Measurements from ENCODE around the gene MAEA.
"Not testable (repeated sequence)": the region's sequence is repeated elsewhere in the genome, so short reads cannot be mapped to it uniquely, and the experiment has no call there.

MAEA gene

GRCh38 chr4:1371176-1372165 is 81.8 kb downstream of the MAEA start:
- no peaks in the 10 kb centered on the region for H3K4me1 ChIP-seq (ENCODE audit: insufficient read depth, low read length)
- peaks cover 5% of the 10 kb centered on the region; the same call in 1 of the 2 replicates for H4K20me1 ChIP-seq (ENCODE audit: insufficient read depth, low read length)
- TF ChIP-seq CTCF (IDR thresholded peaks at IDR 0.05; ENCODE audit: borderline replicate concordance, extremely low read depth, low read length, poor library complexity, severe bottlenecking) (no peak), EZH2 (IDR thresholded peaks at IDR 0.05; ENCODE audit: borderline replicate concordance, low read depth, low read length, severe bottlenecking) (no peak)
- ATAC-seq (ENCODE audit: insufficient read depth, low read depth) (no peak), DNase-seq (no peak)
- no peaks in the 10 kb centered on the region for H3K79me2 ChIP-seq (ENCODE audit: insufficient read depth, low read length)
- no peak overlapping the region for H3K4me2 ChIP-seq (ENCODE audit: insufficient read depth, low read length)
- H3K36me3 ChIP-seq (ENCODE audit: insufficient read depth, low read length) = peaks cover 26% of the 10 kb centered on the region
- no peak overlapping the region for H3K27ac ChIP-seq (ENCODE audit: low read length)
- no peak overlapping the region for H2AFZ ChIP-seq (ENCODE audit: low read depth, low read length)
- no peak overlapping the region for H3K4me3 ChIP-seq (ENCODE audit: low read depth in 1 of 2, low read length in 2 of 2)
- H3K27me3 ChIP-seq (ENCODE audit: insufficient read depth, low read length, poor library complexity) = no peaks in the 10 kb centered on the region
- H3K9ac ChIP-seq (ENCODE audit: low read depth, low read length) = no peak overlapping the region
- no peaks in the 10 kb centered on the region for H3K9me3 ChIP-seq (ENCODE audit: insufficient read depth, low read length, severe bottlenecking)

- H3K4me2 ChIP-seq (ENCODE audit: insufficient read depth, low read length); H3K9ac ChIP-seq (ENCODE audit: low read depth, low read length); H3K4me1 ChIP-seq (ENCODE audit: insufficient read depth, low read length); H3K27ac ChIP-seq (ENCODE audit: low read length); H3K27me3 ChIP-seq (ENCODE audit: insufficient read depth, low read length, poor library complexity); H3K4me3 ChIP-seq (ENCODE audit: low read depth in 1 of 2, low read length in 2 of 2); DNase-seq; ATAC-seq (ENCODE audit: insufficient read depth, low read depth); H2AFZ ChIP-seq (ENCODE audit: low read depth, low read length); H4K20me1 ChIP-seq (ENCODE audit: insufficient read depth, low read length); H3K9me3 ChIP-seq (ENCODE audit: insufficient read depth, low read length, severe bottlenecking); H3K79me2 ChIP-seq (ENCODE audit: insufficient read depth, low read length): not testable (repeated sequence)
- H3K36me3 ChIP-seq (ENCODE audit: insufficient read depth, low read length) = peaks cover 17% of the 10 kb centered on the region
These were observed 82.9 kb downstream of the MAEA start for GRCh38 chr4:1372576-1372975.

GRCh38 chr4:1373892-1374705 is 84.4 kb downstream of the MAEA start:
- Histone ChIP-seq H3K27ac (ENCODE audit: low read length) (no peak overlapping the region), H3K79me2 (ENCODE audit: insufficient read depth, low read length) (no peaks in the 10 kb centered on the region), H3K27me3 (ENCODE audit: insufficient read depth, low read length, poor library complexity) (no peaks in the 10 kb centered on the region), H3K4me2 (ENCODE audit: insufficient read depth, low read length) (no peak overlapping the region), H3K9me3 (ENCODE audit: insufficient read depth, low read length, severe bottlenecking) (no peaks in the 10 kb centered on the region), H3K4me1 (ENCODE audit: insufficient read depth, low read length) (no peaks in the 10 kb centered on the region), H3K4me3 (ENCODE audit: low read depth in 1 of 2, low read length in 2 of 2) (no peak overlapping the region), H2AFZ (ENCODE audit: low read depth, low read length) (no peak overlapping the region), H4K20me1 (ENCODE audit: insufficient read depth, low read length) (peaks cover 5% of the 10 kb centered on the region; the same call in 1 of the 2 replicates), H3K9ac (ENCODE audit: low read depth, low read length) (no peak overlapping the region), H3K36me3 (ENCODE audit: insufficient read depth, low read length) (peaks cover 17% of the 10 kb centered on the region)
- DNase-seq = no peak
- ATAC-seq (ENCODE audit: insufficient read depth, low read depth) = no peak
- TF ChIP-seq EZH2 (IDR thresholded peaks at IDR 0.05; ENCODE audit: borderline replicate concordance, low read depth, low read length, severe bottlenecking) = no peak

GRCh38 chr4:1374706-1375045 is 85.0 kb downstream of the MAEA start:
- Histone ChIP-seq H3K4me2 (ENCODE audit: insufficient read depth, low read length) (no peak overlapping the region), H3K9ac (ENCODE audit: low read depth, low read length) (no peak overlapping the region), H3K4me1 (ENCODE audit: insufficient read depth, low read length) (no peaks in the 10 kb centered on the region), H3K4me3 (ENCODE audit: low read depth in 1 of 2, low read length in 2 of 2) (no peak overlapping the region), H3K9me3 (ENCODE audit: insufficient read depth, low read length, severe bottlenecking) (no peaks in the 10 kb centered on the region), H2AFZ (ENCODE audit: low read depth, low read length) (no peak overlapping the region), H3K79me2 (ENCODE audit: insufficient read depth, low read length) (no peaks in the 10 kb centered on the region), H3K27me3 (ENCODE audit: insufficient read depth, low read length, poor library complexity) (no peaks in the 10 kb centered on the region), H3K36me3 (ENCODE audit: insufficient read depth, low read length) (peaks cover 17% of the 10 kb centered on the region), H3K27ac (ENCODE audit: low read length) (no peak overlapping the region), H4K20me1 (ENCODE audit: insufficient read depth, low read length) (peaks cover 5% of the 10 kb centered on the region; the same call in 1 of the 2 replicates)
- TF ChIP-seq CTCF (IDR thresholded peaks at IDR 0.05; ENCODE audit: borderline replicate concordance, extremely low read depth, low read length, poor library complexity, severe bottlenecking) = no peak
- TF ChIP-seq EZH2 (IDR thresholded peaks at IDR 0.05; ENCODE audit: borderline replicate concordance, low read depth, low read length, severe bottlenecking) = no peak
- ATAC-seq (ENCODE audit: insufficient read depth, low read depth) (no peak), DNase-seq (no peak)
